Raji (cell line): ENCODE data around the gene RIPPLY3.
A peak's percentile ranks its signal among the peaks of the same experiment; 100 is the strongest.

ENCODE experiments used
- POLR2A ChIP-seq: IDR thresholded peaks from 2 replicates; pipeline ENCODE4 v1.6.1; 2011; ENCODE audit warnings: low read depth, low read length, control low read depth; ENCODE audit not compliant: insufficient read depth

Gene RIPPLY3

DNA sequence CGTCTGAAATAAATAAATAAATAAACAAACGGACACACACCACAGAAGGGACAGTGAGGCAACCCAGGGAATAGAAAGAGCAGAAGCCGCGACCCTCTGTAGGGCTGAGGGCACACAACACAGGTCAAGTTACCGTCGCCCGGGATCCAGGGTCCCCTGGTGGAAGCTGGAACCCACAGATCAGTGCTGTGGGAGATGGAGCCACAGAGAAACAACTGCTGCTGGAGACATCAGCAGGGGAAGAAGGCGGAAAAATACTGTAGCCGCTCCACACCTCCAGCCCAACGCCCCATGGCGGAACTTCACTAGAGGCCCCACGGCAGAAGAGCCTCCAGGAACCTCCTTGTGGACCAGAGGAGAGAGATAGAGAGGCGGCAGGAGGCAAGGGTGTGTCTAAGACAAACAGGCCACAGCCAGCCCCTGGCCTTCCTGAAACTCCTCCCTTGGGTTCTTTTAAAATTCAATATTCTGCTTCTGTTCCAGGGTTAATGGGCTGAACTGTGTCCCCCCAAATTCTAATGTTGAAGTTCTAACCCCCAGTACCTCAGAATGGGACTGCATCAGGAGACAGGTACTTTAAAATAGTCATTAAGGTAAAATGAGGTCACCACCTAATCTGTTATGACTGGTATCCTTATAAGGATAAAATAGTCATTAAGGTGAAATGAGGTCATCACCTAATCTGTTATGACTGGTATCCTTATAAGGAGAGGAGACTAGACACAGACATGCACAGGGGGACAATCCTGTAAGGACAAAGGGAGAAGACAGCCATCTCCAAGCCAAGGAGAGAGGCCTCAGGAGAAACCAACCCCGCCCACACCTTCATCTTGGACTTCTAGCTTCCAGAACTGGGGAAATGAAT is 32.3 kb upstream of the RIPPLY3 start:
- no peak for TF ChIP-seq POLR2A

GRCh38 chr21:36974851-36975192 is 31.7 kb upstream of the RIPPLY3 start:
- no peak for TF ChIP-seq POLR2A

DNA sequence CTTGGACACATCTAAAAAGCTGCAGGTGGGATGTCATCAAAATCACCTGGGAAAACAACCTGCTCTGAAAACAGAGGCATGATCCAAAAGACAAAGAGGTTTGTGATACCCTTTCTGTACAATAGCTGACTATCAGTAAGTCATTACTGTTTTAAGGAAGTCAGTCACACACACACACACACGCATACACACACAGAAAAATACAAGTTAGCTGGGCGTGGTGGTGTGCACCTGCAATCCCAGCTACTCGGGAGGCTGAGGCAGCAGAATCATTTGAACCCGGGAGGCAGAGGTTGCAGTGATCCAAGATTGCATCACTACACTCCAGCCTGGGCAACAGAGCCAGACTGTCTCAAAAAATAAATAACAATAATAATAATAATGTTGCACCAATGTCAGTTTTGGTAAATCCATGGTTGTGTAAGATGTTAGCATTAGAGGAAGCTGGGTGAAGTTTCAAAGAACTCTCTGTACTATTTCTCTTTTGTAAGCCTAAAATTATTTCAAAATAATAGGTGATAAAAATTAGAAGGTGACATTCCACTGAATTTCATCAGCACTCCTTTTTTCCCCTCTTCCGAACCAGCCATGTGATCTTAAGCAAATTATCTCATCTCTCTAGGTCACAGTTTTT is 30.2 kb upstream of the RIPPLY3 start:
- no peak for TF ChIP-seq POLR2A

DNA sequence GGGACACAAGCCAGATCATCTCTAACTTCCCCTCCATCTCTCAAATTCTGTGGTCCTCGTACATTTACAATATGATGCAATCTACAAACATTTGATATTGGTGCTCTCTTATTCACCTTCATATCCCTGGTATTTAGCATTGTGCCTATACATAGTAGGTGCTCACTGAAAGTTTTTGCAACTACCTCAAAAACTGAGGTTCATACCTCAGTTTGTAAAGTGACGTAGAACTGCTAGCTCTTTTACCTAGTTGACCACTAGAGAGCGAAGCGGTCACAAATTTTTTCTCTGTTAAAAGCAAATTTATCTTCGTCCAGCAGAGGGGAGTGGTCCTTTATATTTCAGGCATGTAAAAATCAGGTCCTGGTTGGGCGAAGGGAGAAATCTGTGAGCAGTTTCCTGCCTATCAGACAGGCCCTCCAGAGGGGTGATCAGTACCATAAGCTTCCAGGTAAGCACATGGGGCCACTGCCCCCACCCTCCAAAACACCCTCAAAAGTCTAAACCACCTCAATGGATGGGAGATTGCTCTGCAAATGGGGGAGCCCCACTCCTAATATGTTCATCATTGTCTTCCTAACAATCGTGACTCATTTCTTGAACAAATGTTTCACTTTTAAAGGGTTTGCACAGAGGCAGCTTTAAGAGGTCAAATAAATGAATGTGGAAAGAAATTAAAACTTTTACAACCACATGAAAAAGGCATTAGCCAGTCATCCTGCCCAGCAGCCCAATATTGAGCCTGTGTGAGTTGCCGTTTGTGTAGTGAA is 29.4 kb upstream of the RIPPLY3 start:
- TF ChIP-seq POLR2A = peak; percentile 39

GRCh38 chr21:36980280-36981048 is 26.0 kb upstream of the RIPPLY3 start:
- TF ChIP-seq POLR2A = no peak

DNA sequence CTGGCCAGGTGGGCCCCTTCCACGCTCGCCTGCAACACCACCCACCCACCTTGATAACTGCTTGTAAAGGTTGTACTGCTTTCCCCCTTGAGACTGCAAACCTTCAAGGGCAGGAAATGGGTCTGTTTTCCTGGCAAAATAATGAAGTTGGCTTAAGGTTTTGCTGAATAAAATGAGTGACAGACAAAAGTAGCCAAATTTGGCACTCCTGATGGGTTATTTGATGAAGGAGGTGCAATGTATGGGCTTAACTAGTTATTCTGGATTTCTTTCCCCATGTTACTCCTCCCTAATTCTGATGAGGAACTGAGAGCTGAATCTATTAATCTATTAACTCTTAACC is 25.5 kb upstream of the RIPPLY3 start:
- TF ChIP-seq POLR2A = no peak

DNA sequence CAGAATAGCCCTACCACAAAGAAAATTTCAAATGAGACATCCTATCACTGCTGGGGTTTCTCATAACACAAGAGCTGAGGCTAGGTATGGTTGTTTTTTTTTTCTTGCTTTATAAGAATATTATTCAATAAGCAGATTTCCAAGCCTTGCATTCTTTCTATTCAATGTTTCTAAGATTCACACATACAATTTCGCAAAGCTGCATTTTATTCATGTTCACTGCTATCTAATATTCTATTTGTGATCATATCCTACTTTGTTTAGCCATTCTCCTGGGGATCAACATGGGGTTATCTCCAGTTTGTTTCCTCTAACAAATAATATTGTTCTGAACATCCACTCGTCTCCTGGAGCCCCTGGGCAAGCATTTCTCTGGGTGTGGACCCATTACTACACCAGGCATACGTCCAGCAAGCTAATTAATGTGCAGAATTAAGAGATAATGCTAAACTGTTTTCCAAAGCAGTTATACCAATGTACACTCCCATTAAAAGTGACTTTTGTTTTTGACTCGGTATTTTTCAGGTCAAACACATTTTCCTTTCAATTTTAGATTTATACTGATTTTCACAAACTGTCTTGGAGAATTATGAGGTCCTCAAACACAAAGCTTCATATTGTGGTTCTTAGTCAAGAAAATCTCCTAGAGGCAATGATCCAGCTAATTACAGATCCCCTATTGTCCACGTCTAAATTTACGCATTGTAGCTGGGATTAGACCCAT is 24.4 kb upstream of the RIPPLY3 start:
- TF ChIP-seq POLR2A = no peak

- no peak for TF ChIP-seq POLR2A
These were observed 20.5 kb upstream of the RIPPLY3 start for GRCh38 chr21:36985751-36986594.

DNA sequence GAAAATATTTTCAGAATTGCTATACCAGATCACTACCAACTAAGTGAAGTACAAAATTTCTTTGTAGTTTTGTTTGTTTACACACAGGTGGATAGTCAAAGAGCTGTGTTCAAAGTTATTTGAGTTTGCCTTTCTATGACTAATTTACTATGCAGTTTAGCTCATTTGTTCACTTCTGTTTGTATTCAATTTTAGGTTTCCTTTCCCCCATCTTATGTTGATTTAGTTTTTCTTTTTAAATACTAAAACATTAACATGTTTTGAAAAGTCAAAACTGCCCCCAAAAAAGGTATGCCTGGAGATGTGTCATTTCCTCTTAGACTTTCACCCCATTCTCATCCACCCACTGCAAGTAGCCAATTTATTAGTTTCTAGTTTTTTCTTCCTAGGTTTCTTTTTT is 18.7 kb upstream of the RIPPLY3 start:
- no peak for TF ChIP-seq POLR2A

- TF ChIP-seq POLR2A = no peak
These were observed 18.0 kb upstream of the RIPPLY3 start for GRCh38 chr21:36988536-36988935.

GRCh38 chr21:36989699-36990507 is 16.6 kb upstream of the RIPPLY3 start:
- TF ChIP-seq POLR2A = peak; percentile 71

GRCh38 chr21:36990508-36991205 is 15.8 kb upstream of the RIPPLY3 start:
- TF ChIP-seq POLR2A = no peak

DNA sequence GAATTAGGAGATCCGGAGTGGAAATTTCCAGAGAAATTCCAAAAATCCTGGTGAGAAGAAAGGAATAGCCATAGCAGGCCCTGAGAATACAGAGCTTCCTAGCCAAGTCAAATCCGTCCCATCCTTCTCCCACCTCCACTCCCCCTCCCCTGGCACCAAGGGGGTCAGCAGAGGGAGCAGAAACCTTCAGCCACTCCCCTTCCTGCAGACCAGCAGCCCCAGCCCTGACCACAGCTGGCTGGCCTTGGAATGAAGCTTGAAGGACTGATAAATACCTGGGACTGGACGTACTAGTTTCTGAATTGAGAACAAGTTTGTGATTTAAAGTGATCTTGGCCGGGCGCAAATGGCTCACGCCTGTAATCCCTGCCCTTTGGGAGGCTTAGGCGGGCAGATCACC is 13.8 kb upstream of the RIPPLY3 start:
- no peak for TF ChIP-seq POLR2A
